Measurements from ENCODE around the gene DAB1. TPM values are rescaled to one million over a fixed set of nuclear protein-coding genes. Genes with fewer than 3 reads are reported as not detected.

DAB1 gene
- polyA plus RNA-seq, 1 donor from 2014 or later: 11.4 TPM

DNA sequence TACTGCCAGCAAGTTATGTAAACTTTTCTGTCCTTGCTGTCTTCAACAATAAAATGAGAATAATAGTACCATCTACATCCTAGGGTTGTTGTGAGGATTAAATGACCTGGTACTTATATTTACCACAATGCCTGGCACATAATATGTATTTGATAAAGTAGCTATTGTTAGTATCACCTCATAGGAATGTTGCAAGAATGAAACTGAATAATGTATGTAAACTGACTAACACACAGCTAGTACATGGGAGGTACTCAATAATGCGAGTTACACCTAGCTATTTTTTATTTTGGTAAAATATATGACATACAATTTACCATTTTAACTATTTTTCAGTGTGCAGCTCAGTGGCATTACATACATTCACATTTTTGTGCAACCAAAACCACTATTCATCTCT, 289.1 kb downstream of the DAB1 start:
- H3K9ac ChIP-seq (ENCODE audit: low read length): no peak overlapping the region
- no peak overlapping the region for H3K27ac ChIP-seq (ENCODE audit: low read length)
- TF ChIP-seq, protein P1, sequence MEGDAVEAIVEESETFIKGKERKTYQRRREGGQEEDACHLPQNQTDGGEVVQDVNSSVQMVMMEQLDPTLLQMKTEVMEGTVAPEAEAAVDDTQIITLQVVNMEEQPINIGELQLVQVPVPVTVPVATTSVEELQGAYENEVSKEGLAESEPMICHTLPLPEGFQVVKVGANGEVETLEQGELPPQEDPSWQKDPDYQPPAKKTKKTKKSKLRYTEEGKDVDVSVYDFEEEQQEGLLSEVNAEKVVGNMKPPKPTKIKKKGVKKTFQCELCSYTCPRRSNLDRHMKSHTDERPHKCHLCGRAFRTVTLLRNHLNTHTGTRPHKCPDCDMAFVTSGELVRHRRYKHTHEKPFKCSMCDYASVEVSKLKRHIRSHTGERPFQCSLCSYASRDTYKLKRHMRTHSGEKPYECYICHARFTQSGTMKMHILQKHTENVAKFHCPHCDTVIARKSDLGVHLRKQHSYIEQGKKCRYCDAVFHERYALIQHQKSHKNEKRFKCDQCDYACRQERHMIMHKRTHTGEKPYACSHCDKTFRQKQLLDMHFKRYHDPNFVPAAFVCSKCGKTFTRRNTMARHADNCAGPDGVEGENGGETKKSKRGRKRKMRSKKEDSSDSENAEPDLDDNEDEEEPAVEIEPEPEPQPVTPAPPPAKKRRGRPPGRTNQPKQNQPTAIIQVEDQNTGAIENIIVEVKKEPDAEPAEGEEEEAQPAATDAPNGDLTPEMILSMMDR (IDR thresholded peaks at IDR 0.05; ENCODE audit: poor library complexity, severe bottlenecking): no peak
- no peak for TF ChIP-seq SMC3 (conservative IDR thresholded peaks at IDR 0.05; ENCODE audit: poor library complexity)
- no peak for TF ChIP-seq TAF1 (IDR thresholded peaks at IDR 0.05; ENCODE audit: low read depth)
- TF ChIP-seq POLR2AphosphoS5 (IDR thresholded peaks at IDR 0.05): no peak
- TF ChIP-seq EP300 (conservative IDR thresholded peaks at IDR 0.05; ENCODE audit: poor library complexity, severe bottlenecking): no peak
- TF ChIP-seq REST (IDR thresholded peaks at IDR 0.05; ENCODE audit: borderline replicate concordance): no peak
- TF ChIP-seq EZH2 (IDR thresholded peaks at IDR 0.05; ENCODE audit: borderline replicate concordance, insufficient read depth, low read length, poor library complexity, severe bottlenecking): no peak
- no peak for TF ChIP-seq RAD21 (conservative IDR thresholded peaks at IDR 0.05)
- no peak for TF ChIP-seq MXI1 (conservative IDR thresholded peaks at IDR 0.05; ENCODE audit: poor library complexity, severe bottlenecking)
- H3K27me3 ChIP-seq (ENCODE audit: insufficient read depth, low read depth, low read length): no peaks in the 10 kb centered on the region
- H3K4me3 ChIP-seq (ENCODE audit: low read length): no peak overlapping the region
- no peaks in the 10 kb centered on the region for H3K79me2 ChIP-seq (replicated peaks; ENCODE audit: insufficient read depth, low read length)
- H3F3A ChIP-seq (ENCODE audit: insufficient read depth, low read length, poor library complexity, severe bottlenecking): no peaks in the 10 kb centered on the region
- no peak overlapping the region for H2AFZ ChIP-seq (ENCODE audit: low read depth, low read length)
- H4K20me1 ChIP-seq (ENCODE audit: insufficient read depth): no peaks in the 10 kb centered on the region
- no peaks in the 10 kb centered on the region for H3K9me2 ChIP-seq (ENCODE audit: insufficient read depth, low read length)
- H3K9me3 ChIP-seq (ENCODE audit: low read length): no peaks in the 10 kb centered on the region
- no peaks in the 10 kb centered on the region for H3K36me3 ChIP-seq (ENCODE audit: insufficient read depth, low read length)
- H3K4me2 ChIP-seq (ENCODE audit: low read length): no peak overlapping the region

DNA sequence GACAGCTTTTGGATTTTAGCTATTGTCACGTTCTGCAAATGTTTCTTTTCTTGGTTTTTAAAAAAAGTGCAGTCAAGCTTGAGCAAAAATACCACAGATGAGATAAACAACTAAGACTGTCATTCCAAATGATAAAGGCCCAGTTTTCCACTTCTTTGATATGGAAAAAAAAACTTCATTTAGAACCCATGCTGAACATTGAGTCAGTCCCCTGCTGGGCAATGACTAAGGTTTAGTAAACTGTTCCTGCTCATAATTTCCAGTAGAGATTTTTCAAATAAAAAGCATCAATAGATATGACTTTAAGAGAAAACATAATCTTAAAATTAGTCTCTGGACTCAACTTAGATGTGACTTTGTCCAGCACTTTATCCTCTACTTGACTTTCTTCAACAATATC, 290.2 kb downstream of the DAB1 start:
- no peak overlapping the region for H3K4me2 ChIP-seq (ENCODE audit: low read length)
- H3K9me2 ChIP-seq (ENCODE audit: insufficient read depth, low read length): no peaks in the 10 kb centered on the region
- TF ChIP-seq TAF1 (IDR thresholded peaks at IDR 0.05; ENCODE audit: low read depth) (no peak), EP300 (conservative IDR thresholded peaks at IDR 0.05; ENCODE audit: poor library complexity, severe bottlenecking) (no peak), REST (IDR thresholded peaks at IDR 0.05; ENCODE audit: borderline replicate concordance) (no peak), SMC3 (conservative IDR thresholded peaks at IDR 0.05; ENCODE audit: poor library complexity) (no peak), POLR2AphosphoS5 (IDR thresholded peaks at IDR 0.05) (no peak), EZH2 (IDR thresholded peaks at IDR 0.05; ENCODE audit: borderline replicate concordance, insufficient read depth, low read length, poor library complexity, severe bottlenecking) (no peak), MXI1 (conservative IDR thresholded peaks at IDR 0.05; ENCODE audit: poor library complexity, severe bottlenecking) (no peak), RAD21 (conservative IDR thresholded peaks at IDR 0.05) (no peak)
- TF ChIP-seq, protein P1 (IDR thresholded peaks at IDR 0.05; ENCODE audit: poor library complexity, severe bottlenecking): no peak
- H3K79me2 ChIP-seq (replicated peaks; ENCODE audit: insufficient read depth, low read length): no peaks in the 10 kb centered on the region
- no peak overlapping the region for H3K4me3 ChIP-seq (ENCODE audit: low read length)
- no peak overlapping the region for H2AFZ ChIP-seq (ENCODE audit: low read depth, low read length)
- no peaks in the 10 kb centered on the region for H3F3A ChIP-seq (ENCODE audit: insufficient read depth, low read length, poor library complexity, severe bottlenecking)
- H3K9ac ChIP-seq (ENCODE audit: low read length): no peak overlapping the region
- no peak overlapping the region for H3K27ac ChIP-seq (ENCODE audit: low read length)
- H3K36me3 ChIP-seq (ENCODE audit: insufficient read depth, low read length): no peaks in the 10 kb centered on the region
- no peaks in the 10 kb centered on the region for H3K9me3 ChIP-seq (ENCODE audit: low read length)
- H3K27me3 ChIP-seq (ENCODE audit: insufficient read depth, low read depth, low read length): no peaks in the 10 kb centered on the region
- H4K20me1 ChIP-seq (ENCODE audit: insufficient read depth): no peaks in the 10 kb centered on the region

All from neural cell (in vitro differentiated cells).